ENCODE data around the gene ASIC3.

GRCh38 chr7:151012031-151012692 lies 36.2 kb upstream of the ASIC3 start:
- TF ChIP-seq, protein P1, sequence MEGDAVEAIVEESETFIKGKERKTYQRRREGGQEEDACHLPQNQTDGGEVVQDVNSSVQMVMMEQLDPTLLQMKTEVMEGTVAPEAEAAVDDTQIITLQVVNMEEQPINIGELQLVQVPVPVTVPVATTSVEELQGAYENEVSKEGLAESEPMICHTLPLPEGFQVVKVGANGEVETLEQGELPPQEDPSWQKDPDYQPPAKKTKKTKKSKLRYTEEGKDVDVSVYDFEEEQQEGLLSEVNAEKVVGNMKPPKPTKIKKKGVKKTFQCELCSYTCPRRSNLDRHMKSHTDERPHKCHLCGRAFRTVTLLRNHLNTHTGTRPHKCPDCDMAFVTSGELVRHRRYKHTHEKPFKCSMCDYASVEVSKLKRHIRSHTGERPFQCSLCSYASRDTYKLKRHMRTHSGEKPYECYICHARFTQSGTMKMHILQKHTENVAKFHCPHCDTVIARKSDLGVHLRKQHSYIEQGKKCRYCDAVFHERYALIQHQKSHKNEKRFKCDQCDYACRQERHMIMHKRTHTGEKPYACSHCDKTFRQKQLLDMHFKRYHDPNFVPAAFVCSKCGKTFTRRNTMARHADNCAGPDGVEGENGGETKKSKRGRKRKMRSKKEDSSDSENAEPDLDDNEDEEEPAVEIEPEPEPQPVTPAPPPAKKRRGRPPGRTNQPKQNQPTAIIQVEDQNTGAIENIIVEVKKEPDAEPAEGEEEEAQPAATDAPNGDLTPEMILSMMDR (IDR thresholded peaks at IDR 0.05; ENCODE audit: low read length) = no peak
- TF ChIP-seq EZH2 (optimal IDR thresholded peaks at IDR 0.05; ENCODE audit: low read depth, low read length) = no peak

Measured in MM.1S (cell line).